Measurements from ENCODE around the gene IL17RD. TPM values are rescaled to one million over a fixed set of nuclear protein-coding genes. Genes with fewer than 3 reads are reported as not detected.

The IL17RD gene
- total RNA-seq, 4 donors from 2014 or later: 0.52 to 1.4 (median 0.90) TPM

- in situ Hi-C loops (cut with MboI; ENCODE audit: low sequenced_read_pairs in 4 of 4) (no loop called here), intact Hi-C loops (cut with DNase I; ENCODE audit: low total_unique reads) (no loop called here)
- no peak for DNase-seq
- no peaks in the 10 kb centered on the region for H3K27me3 ChIP-seq
- no peak overlapping the region for H3K27ac ChIP-seq
- H3K4me3 ChIP-seq: no peak overlapping the region
- no peaks in the 10 kb centered on the region for H3K36me3 ChIP-seq
- TF ChIP-seq CTCF (IDR thresholded peaks at IDR 0.05 in 4 of 5, conservative IDR thresholded peaks at IDR 0.05 in 1 of 5): no peak
- TF ChIP-seq POLR2A (IDR thresholded peaks at IDR 0.05): no peak
- peaks cover 0 to 12% of the 10 kb centered on the region in 2 donors for H3K4me1 ChIP-seq
- peak in 1 of 2 donors; percentile 66 for ATAC-seq
- no peaks in the 10 kb centered on the region for H3K9me3 ChIP-seq
Observed at GRCh38 chr3:57094575-57094974, 70.6 kb downstream of the IL17RD start.

DNA sequence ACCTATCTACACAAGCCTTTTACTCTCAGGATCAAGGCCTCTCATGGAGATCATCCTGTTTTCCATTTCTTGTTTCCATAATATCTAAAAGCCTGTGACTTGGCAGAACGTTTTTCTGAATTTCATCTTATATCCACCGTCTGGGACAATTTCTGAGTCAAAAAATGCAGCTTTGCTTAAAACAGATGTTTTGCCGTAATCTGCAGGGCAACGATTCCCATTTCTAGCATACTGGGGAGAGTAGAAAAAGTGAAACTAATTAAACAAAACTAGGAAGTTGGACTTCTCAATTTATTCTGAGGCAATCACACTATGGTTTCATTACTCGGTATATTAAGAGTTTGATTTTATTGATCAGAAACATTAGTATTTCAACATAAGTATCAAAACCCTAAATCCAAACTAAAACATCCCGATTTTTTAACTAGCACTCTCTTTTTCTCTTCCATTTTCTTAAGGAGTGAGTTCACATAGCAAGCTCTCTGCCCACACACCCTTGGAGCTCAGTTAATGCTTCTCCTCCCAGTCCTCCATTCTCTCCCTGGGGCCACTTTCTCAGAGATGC lies 71.1 kb downstream of the IL17RD start:
- Histone ChIP-seq H3K9me3 (no peaks in the 10 kb centered on the region), H3K4me3 (no peak overlapping the region), H3K36me3 (no peaks in the 10 kb centered on the region), H3K27me3 (no peaks in the 10 kb centered on the region), H3K4me1 (peaks cover 0 to 12% of the 10 kb centered on the region in 2 donors), H3K27ac (no peak overlapping the region)
- no peak for ATAC-seq
- no peak for DNase-seq
- TF ChIP-seq POLR2A (IDR thresholded peaks at IDR 0.05) (no peak), CTCF (IDR thresholded peaks at IDR 0.05 in 4 of 5, conservative IDR thresholded peaks at IDR 0.05 in 1 of 5) (no peak)
- intact Hi-C loops (cut with DNase I; ENCODE audit: low total_unique reads) (no loop called here), in situ Hi-C loops (cut with MboI; ENCODE audit: low sequenced_read_pairs in 4 of 4) (no loop called here)

DNA sequence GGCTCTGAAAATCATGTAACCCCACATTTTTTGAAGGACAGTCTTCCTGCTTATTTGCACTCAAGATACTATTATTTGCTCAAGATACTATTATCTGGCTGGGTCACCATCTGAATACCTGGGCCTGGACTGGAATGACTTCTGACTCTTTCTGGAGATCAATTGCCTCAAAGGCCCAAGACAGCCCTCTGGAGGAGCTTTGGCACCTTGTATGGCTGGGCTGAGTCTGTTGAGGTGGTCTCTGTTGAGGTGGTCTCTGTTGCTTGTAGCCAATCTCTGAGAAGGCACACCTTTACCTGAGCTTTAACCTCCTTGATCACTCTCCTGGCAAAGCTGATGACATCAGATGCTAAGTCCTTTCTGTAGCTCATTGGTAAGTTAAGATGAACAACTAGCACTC lies 71.7 kb downstream of the IL17RD start:
- TF ChIP-seq CTCF (IDR thresholded peaks at IDR 0.05 in 4 of 5, conservative IDR thresholded peaks at IDR 0.05 in 1 of 5) (no peak), POLR2A (IDR thresholded peaks at IDR 0.05) (no peak)
- in situ Hi-C loops (cut with MboI; ENCODE audit: low sequenced_read_pairs in 4 of 4): no loop called here

GRCh38 chr3:57091521-57092273 lies 73.5 kb downstream of the IL17RD start:
- intact Hi-C loops (cut with DNase I; ENCODE audit: low total_unique reads): no loop called here
- no peak overlapping the region for H3K27ac ChIP-seq
- no peaks in the 10 kb centered on the region for H3K27me3 ChIP-seq
- H3K9me3 ChIP-seq: no peaks in the 10 kb centered on the region
- no peak for TF ChIP-seq CTCF (IDR thresholded peaks at IDR 0.05 in 4 of 5, conservative IDR thresholded peaks at IDR 0.05 in 1 of 5)
- TF ChIP-seq POLR2A (IDR thresholded peaks at IDR 0.05): no peak
- DNase-seq: no peak
- in situ Hi-C loops (cut with MboI; ENCODE audit: low sequenced_read_pairs in 4 of 4): no loop called here
- no peak overlapping the region for H3K4me3 ChIP-seq
- peak in 1 of 2 donors; percentile 19 for ATAC-seq
- H3K4me1 ChIP-seq: peaks cover 0 to 12% of the 10 kb centered on the region in 2 donors
- H3K36me3 ChIP-seq: no peaks in the 10 kb centered on the region

More for the DNA sequence above, 71.7 kb downstream of the IL17RD start:
- ATAC-seq (no peak), DNase-seq (no peak)
- Histone ChIP-seq H3K9me3 (no peaks in the 10 kb centered on the region), H3K36me3 (no peaks in the 10 kb centered on the region), H3K4me3 (no peak overlapping the region), H3K4me1 (peaks cover 0 to 12% of the 10 kb centered on the region in 2 donors), H3K27ac (no peak overlapping the region), H3K27me3 (no peaks in the 10 kb centered on the region)
- intact Hi-C loops (cut with DNase I; ENCODE audit: low total_unique reads): no loop called here

Measured in gastrocnemius medialis (tissue), 4 donors.